A549 (cell line): Measurements from ENCODE around the gene VSIG1. TPM values are rescaled to one million over a fixed set of nuclear protein-coding genes. Genes with fewer than 3 reads are reported as not detected.

ENCODE experiments used
- ATAC-seq, 2 experiments: fragments of 200-7000 bp in 1 of 2; fragments of >200 bp in 1 of 2; cut with Nextera tagmentation in 1 of 2; cut with Tn5 transposase in 1 of 2; 3 replicates each; pipeline versions ENCODE4 v1.8.0 to v1.9.1; 2018 to 2020; ENCODE audit warnings: mild to moderate bottlenecking in 1 of 2, moderate library complexity in 1 of 2
- CTCF ChIA-PET: fragments of 300-600 bp; sonication (Branson Sonifier 250); formaldehyde crosslinking; extraction: SDS; loops from one replicate; lab custom pipeline; 2021; ENCODE audit warnings: antibody characterized with exemption, inconsistent platforms; lab: Yijun Ruan, JAX
- POLR2A ChIA-PET: fragments of 350-600 bp; formaldehyde crosslinking; extraction: SDS; loops from one replicate; lab custom pipeline; 2021; ENCODE audit warnings: antibody characterized with exemption, inconsistent platforms; lab: Yijun Ruan, JAX
- DNase-seq, 2 experiments: peaks; one replicate each; pipeline versions ENCODE4 v3.0.0 to v3.0.0-alpha.2; 2011 to 2016; ENCODE audit warnings: low read depth in 1 of 2, low spot score in 1 of 2
- FAIRE-seq: peaks from 2 replicates; lab custom pipeline; 2011; peaks lifted over from hg19 to GRCh38; lab: Jason Lieb, UNC
- H3K27ac ChIP-seq, 2 experiments: fragments of >200 bp; sonication (Bioruptor Twin); formaldehyde crosslinking; 3 replicates each; pipeline ENCODE4 v1.5.1; 2016 to 2017
- H3K4me1 ChIP-seq: fragments of >200 bp; sonication (Bioruptor Twin); formaldehyde crosslinking; 3 replicates; pipeline ENCODE4 v1.6.1; 2016
- H3K4me2 ChIP-seq: fragments of >200 bp; sonication (Bioruptor Twin); formaldehyde crosslinking; 3 replicates; pipeline ENCODE4 v1.6.1; 2016
- H3K4me3 ChIP-seq: fragments of >200 bp; sonication (Bioruptor Twin); formaldehyde crosslinking; 3 replicates; pipeline ENCODE4 v1.5.1; 2016
- H3K9me3 ChIP-seq: fragments of >200 bp; sonication (Bioruptor Twin); formaldehyde crosslinking; 3 replicates; pipeline ENCODE4 v1.6.1; 2016
- CEBPB ChIP-seq, 2 experiments: fragments of >200 bp in 1 of 2; sonication (Bioruptor Twin) in 1 of 2; formaldehyde crosslinking in 1 of 2; IDR thresholded peaks; 2 replicates each; pipeline ENCODE4 v1.6.1; 2012 to 2016
- EHF ChIP-seq: fragments of 250-450 bp; sonication (Bioruptor Pico); IDR thresholded peaks from 2 replicates; pipeline ENCODE4 v1.5.0; 2020; ENCODE audit warnings: mild to moderate bottlenecking
- HOXB5 ChIP-seq: fragments of 250-450 bp; sonication (Bioruptor Pico); IDR thresholded peaks from 2 replicates; pipeline ENCODE4 v1.5.0; 2020; ENCODE audit warnings: mild to moderate bottlenecking, moderate library complexity
- USF2 ChIP-seq: fragments of 450-650 bp; IDR thresholded peaks from 2 replicates; pipeline ENCODE4 v1.6.1; 2014; ENCODE audit warnings: antibody characterized with exemption
- WGBS: methylation state at CpG from one replicate; pipeline ENCODE4 v1.1.6; 2017; ENCODE audit errors: missing lambda C conversion rate; 5-methylcytosine and 5-hydroxymethylcytosine counted together
- polyA plus RNA-seq, 4 experiments: library from polyadenylated mRNA; depleted of rRNA in 3 of 4; stranded (reverse); fragments of >200 nt; fragmentation: RNase III in 1 of 4; extraction: RNeasy Plus Mini Kit Qiagen cat#74134 plus additional on column Dnase treatment in 1 of 4; gene quantifications; 2 replicates in 3 of 4; 3 replicates in 1 of 4; pipeline ENCODE4 v1.2.3, GENCODE V29; 2011 to 2017

Gene VSIG1
- polyA plus RNA-seq, 2 of the 4 experiments (the other 2 are of a cell fraction): 0.17 to 1.2 TPM

- CTCF ChIA-PET: no interaction called here
Observed at GRCh38 chrX:108127152-108127551, 82.3 kb downstream of the VSIG1 start.

More at GRCh38 chrX:108127152-108127551, 82.3 kb downstream of the VSIG1 start:
- Histone ChIP-seq H3K4me2 (no peak overlapping the region), H3K9me3 (no peaks in the 10 kb centered on the region), H3K4me1 (no peaks in the 10 kb centered on the region), H3K27ac (no peak overlapping the region), H3K4me3 (no peak overlapping the region)
- peak; percentile 46 for FAIRE-seq
- DNase-seq: no peak
- POLR2A ChIA-PET: no interaction called here
- no peak for ATAC-seq
- TF ChIP-seq USF2 (no peak), CEBPB (IDR thresholded peaks at IDR 0.05) (no peak), EHF (CRISPR knock-in tag) (no peak), HOXB5 (CRISPR knock-in tag) (no peak)
- WGBS: 85% methylated on average over 4 of the region's 4 CpGs

Other genes starting within 250 kb of the VSIG1 start
- 10.6 and 13.5 TPM in 2 replicates for gene MID2, start 219.2 kb upstream of the VSIG1 start, polyA plus RNA-seq (2011; rRNA removed)
- 4.3 to 5.1 TPM (median 4.6 TPM) in 3 replicates for gene MID2, start 219.2 kb upstream of the VSIG1 start, polyA plus RNA-seq (2017; fragmentation: RNase III; extraction: RNeasy Plus Mini Kit Qiagen cat#74134 plus additional on column Dnase treatment)
- not detected in 2 replicates for gene TEX13B, start 62.7 kb upstream of the VSIG1 start, polyA plus RNA-seq (2011; rRNA removed)
- not detected in 3 replicates for gene TEX13B, start 62.7 kb upstream of the VSIG1 start, polyA plus RNA-seq (2017; fragmentation: RNase III; extraction: RNeasy Plus Mini Kit Qiagen cat#74134 plus additional on column Dnase treatment)
- 132 and 163 TPM in 2 replicates for gene PSMD10, start 46.5 kb downstream of the VSIG1 start, polyA plus RNA-seq (2011; rRNA removed)
- gene PSMD10, start 46.5 kb downstream of the VSIG1 start, polyA plus RNA-seq (2017; fragmentation: RNase III; extraction: RNeasy Plus Mini Kit Qiagen cat#74134 plus additional on column Dnase treatment): 92.2 to 118 TPM (median 109 TPM) in 3 replicates
- 12.8 and 14.3 TPM in 2 replicates for gene ATG4A, start 46.7 kb downstream of the VSIG1 start, polyA plus RNA-seq (2011; rRNA removed)
- 6.0 to 7.2 TPM (median 6.7 TPM) in 3 replicates for gene ATG4A, start 46.7 kb downstream of the VSIG1 start, polyA plus RNA-seq (2017; fragmentation: RNase III; extraction: RNeasy Plus Mini Kit Qiagen cat#74134 plus additional on column Dnase treatment)